ENCODE measurements around the gene CFHR4.
"Not testable (repeated sequence)": the region's sequence is repeated elsewhere in the genome, so short reads cannot be mapped to it uniquely, and the experiment has no call there.

Gene CFHR4

DNA sequence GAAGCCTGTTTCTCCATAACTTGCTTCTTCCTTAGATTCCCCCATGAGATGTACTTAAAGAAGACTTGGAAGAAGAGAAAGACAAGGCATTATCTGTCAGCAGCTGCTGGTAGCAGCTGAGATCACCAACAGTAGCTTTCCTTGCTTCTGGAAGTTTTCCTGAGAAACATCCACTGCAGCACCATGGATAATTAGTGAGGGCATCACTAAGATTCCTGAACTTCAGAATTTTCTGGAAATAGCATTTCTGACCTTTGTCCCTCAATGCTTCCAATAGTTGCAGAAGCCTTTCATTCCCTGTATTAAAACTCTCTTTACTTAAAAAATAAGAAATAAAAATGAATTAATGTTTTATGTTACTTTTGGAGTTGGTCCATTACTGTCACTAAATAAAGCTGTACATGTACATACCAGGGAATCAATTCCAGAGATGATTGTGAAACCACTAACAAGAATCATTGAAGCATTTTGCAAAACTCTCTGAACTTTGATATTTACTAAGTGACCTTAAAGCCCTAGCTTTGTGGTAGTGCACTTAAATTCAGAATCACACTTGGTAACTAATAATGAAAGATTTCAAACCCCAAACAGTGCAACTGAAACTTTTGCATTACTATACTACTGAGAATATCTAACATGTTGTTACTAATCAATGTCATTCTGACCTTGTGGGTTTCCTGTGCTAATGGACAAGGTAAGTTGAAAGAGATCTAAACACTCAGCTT, at the start of gene CFHR4:
CFHR4 (plus strand) TSS at position 538 of the 725 bp plus-strand sequence; CDS start at position 637, 99 bp downstream.
- Histone ChIP-seq H3K9ac (ENCODE audit: low read depth in 1 of 2, low read length in 2 of 2) (no peak within 1 kb of the TSS), H3K9me3 (ENCODE audit: control insufficient read depth in 2 of 2, low read length in 2 of 2) (no peaks in the 10 kb centered on the region), H3K4me1 (ENCODE audit: control insufficient read depth in 2 of 2, insufficient read depth in 2 of 2, low read length in 2 of 2) (no peaks in the 10 kb centered on the region), H3K27ac (ENCODE audit: low read depth in 2 of 2, low read length in 2 of 2) (no peak within 1 kb of the TSS), H3K4me3 (ENCODE audit: low read length in 2 of 2) (no peak within 1 kb of the TSS), H3K27me3 (ENCODE audit: control insufficient read depth in 2 of 2, insufficient read depth in 2 of 2, low read length in 2 of 2) (no peaks in the 10 kb centered on the region), H3K36me3 (ENCODE audit: control insufficient read depth in 2 of 2, insufficient read depth in 2 of 2, low read length in 2 of 2) (no peaks in the 10 kb centered on the region)

DNA sequence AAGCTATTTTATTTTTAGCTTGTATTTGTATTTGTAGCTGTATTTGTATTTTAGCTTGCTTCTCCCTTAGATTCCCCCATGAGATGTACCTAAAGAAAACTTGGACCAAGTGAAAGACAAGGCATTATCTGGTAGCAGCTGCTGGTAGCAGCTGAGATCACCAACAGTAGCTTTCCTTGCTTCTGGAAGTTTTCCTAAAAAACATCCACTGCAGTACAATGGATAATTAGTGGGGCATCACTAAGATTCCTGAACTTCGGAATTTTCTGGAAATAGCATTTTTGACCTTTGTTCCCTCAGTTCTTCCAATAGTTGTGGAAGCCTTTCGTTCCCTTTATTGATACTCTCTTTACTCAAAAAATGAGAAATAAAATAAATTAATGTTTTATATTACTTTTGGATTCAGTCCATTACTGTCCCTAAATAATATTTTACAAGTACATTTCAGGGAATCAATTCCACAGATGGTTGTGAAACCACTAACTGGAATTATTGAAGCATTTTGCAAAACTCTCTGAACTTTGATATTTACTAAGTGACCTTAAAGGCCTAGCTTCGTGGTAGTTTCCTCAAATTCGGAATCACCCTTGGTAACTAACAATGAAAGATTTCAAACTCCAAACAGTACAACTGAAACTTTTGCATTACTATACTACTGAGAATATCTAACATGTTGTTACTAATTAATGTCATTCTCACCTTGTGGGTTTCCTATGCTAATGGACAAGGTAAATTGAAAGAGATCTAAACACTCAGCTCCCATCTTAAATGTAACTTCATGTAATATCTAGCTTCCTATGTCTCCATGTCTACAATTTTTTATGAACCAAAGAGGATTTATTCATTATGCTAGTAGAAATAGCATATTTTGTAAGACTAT, 38.0 kb upstream of the CFHR4 start:
- H3K4me1 ChIP-seq (ENCODE audit: control insufficient read depth in 2 of 2, insufficient read depth in 2 of 2, low read length in 2 of 2); H3K4me3 ChIP-seq (ENCODE audit: low read length in 2 of 2); H3K27me3 ChIP-seq (ENCODE audit: control insufficient read depth in 2 of 2, insufficient read depth in 2 of 2, low read length in 2 of 2); H3K27ac ChIP-seq (ENCODE audit: low read depth in 2 of 2, low read length in 2 of 2); H3K9ac ChIP-seq (ENCODE audit: low read depth in 1 of 2, low read length in 2 of 2); H3K36me3 ChIP-seq (ENCODE audit: control insufficient read depth in 2 of 2, insufficient read depth in 2 of 2, low read length in 2 of 2); H3K9me3 ChIP-seq (ENCODE audit: control insufficient read depth in 2 of 2, low read length in 2 of 2): not testable (repeated sequence)

DNA sequence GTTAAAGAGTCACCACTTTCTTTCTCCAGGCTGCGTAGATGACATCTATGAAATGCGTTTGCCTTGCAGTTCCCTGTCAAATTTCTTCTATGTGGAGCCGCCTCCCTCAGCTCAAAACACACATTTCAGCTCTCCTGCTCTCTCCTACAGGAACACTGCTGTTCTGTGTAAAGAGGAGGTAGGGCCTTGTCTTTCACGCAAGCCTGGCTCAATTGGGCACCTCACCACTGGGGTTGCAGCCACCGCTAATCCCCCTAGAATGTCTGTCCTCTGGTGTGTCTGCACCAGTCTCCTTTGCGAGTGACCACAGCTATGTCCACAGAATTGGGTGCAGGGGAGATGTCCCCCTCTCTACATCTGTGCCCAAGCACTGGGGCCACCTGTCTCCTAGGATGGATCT, 31.8 kb upstream of the CFHR4 start:
- H3K9ac ChIP-seq (ENCODE audit: low read depth in 1 of 2, low read length in 2 of 2) = no peak overlapping the region
- H3K4me1 ChIP-seq (ENCODE audit: control insufficient read depth in 2 of 2, insufficient read depth in 2 of 2, low read length in 2 of 2) = no peaks in the 10 kb centered on the region
- H3K27me3 ChIP-seq (ENCODE audit: control insufficient read depth in 2 of 2, insufficient read depth in 2 of 2, low read length in 2 of 2) = no peaks in the 10 kb centered on the region
- no peaks in the 10 kb centered on the region for H3K36me3 ChIP-seq (ENCODE audit: control insufficient read depth in 2 of 2, insufficient read depth in 2 of 2, low read length in 2 of 2)
- no peak overlapping the region for H3K4me3 ChIP-seq (ENCODE audit: low read length in 2 of 2)
- H3K27ac ChIP-seq (ENCODE audit: low read depth in 2 of 2, low read length in 2 of 2) = no peak overlapping the region
- H3K9me3 ChIP-seq (ENCODE audit: control insufficient read depth in 2 of 2, low read length in 2 of 2) = no peaks in the 10 kb centered on the region

DNA sequence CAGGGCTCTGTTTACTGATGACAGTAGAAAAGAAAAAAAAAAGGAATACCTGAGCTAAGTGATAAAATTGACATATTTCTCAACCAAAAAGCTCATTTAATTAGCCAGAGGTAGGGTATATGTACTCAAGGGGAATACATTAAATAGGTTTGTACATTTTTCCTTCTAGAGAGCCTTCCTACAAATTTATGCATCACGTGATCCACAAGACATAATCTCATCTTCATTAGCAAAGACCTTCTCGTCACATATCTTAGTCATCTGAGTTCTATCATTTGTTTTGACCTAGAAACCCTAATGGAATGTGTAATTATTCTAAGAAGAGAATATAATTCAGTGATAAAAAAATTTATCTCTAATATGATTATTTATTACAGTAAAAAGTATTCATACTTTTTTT, 30.7 kb upstream of the CFHR4 start:
- Histone ChIP-seq H3K36me3 (ENCODE audit: control insufficient read depth in 2 of 2, insufficient read depth in 2 of 2, low read length in 2 of 2) (no peaks in the 10 kb centered on the region), H3K27me3 (ENCODE audit: control insufficient read depth in 2 of 2, insufficient read depth in 2 of 2, low read length in 2 of 2) (no peaks in the 10 kb centered on the region), H3K9me3 (ENCODE audit: control insufficient read depth in 2 of 2, low read length in 2 of 2) (no peaks in the 10 kb centered on the region), H3K9ac (ENCODE audit: low read depth in 1 of 2, low read length in 2 of 2) (no peak overlapping the region), H3K27ac (ENCODE audit: low read depth in 2 of 2, low read length in 2 of 2) (no peak overlapping the region), H3K4me1 (ENCODE audit: control insufficient read depth in 2 of 2, insufficient read depth in 2 of 2, low read length in 2 of 2) (no peaks in the 10 kb centered on the region), H3K4me3 (ENCODE audit: low read length in 2 of 2) (no peak overlapping the region)

DNA sequence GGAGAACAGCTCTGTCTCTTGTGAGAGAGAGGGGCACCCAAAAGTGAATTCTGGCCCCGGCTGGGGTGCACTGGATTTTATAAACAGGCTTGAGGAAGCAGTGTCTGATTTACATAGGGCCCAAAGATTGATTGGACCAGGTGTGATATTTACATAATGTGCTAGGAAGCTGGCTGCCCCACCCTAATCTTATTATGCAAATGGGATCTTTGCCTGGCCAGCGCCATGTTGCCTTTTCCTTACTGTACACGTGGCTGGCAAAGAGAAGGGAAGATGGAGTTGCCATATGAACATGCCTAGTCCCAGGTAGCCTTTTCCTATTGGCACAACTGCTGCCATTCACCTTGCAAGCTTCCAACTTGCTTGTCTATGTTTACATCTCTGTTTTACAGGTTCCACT, 29.0 kb upstream of the CFHR4 start:
- no peaks in the 10 kb centered on the region for H3K9me3 ChIP-seq (ENCODE audit: control insufficient read depth in 2 of 2, low read length in 2 of 2)
- H3K4me1 ChIP-seq (ENCODE audit: control insufficient read depth in 2 of 2, insufficient read depth in 2 of 2, low read length in 2 of 2) = no peaks in the 10 kb centered on the region
- H3K36me3 ChIP-seq (ENCODE audit: control insufficient read depth in 2 of 2, insufficient read depth in 2 of 2, low read length in 2 of 2) = no peaks in the 10 kb centered on the region
- H3K27me3 ChIP-seq (ENCODE audit: control insufficient read depth in 2 of 2, insufficient read depth in 2 of 2, low read length in 2 of 2) = no peaks in the 10 kb centered on the region
- no peak overlapping the region for H3K27ac ChIP-seq (ENCODE audit: low read depth in 2 of 2, low read length in 2 of 2)
- H3K4me3 ChIP-seq (ENCODE audit: low read length in 2 of 2) = no peak overlapping the region
- no peak overlapping the region for H3K9ac ChIP-seq (ENCODE audit: low read depth in 1 of 2, low read length in 2 of 2)

DNA sequence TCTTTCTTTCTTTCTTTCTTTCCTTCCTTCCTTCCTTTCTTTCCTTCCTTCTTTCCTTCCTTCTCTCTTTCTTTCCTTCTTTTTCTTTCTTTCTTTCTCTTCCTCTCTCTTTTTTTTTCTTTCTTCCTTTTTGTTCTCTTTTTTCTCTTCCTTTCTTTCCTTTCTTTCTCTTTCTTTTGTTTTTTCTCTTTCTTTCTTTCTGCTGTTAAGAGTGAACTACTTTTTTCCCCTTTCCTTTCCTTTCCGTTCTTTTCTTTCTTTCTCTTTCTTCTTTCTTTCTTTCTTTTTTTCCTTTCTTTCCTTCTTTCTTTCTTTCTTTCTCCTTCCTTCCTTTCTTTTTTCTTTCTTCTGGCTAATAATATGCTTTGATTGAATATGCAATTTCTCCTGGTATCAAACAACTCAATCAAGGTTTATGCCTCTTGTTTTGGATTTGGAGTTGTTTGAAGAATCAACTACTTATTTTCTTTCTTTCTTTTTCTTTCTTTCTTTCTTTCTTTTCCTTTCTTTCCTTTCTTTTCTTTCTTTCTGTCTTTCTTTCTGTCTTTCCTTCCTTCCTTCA, 27.4 kb upstream of the CFHR4 start:
- no peaks in the 10 kb centered on the region for H3K9me3 ChIP-seq (ENCODE audit: control insufficient read depth in 2 of 2, low read length in 2 of 2)
- no peak overlapping the region for H3K4me3 ChIP-seq (ENCODE audit: low read length in 2 of 2)
- no peaks in the 10 kb centered on the region for H3K27me3 ChIP-seq (ENCODE audit: control insufficient read depth in 2 of 2, insufficient read depth in 2 of 2, low read length in 2 of 2)
- H3K9ac ChIP-seq (ENCODE audit: low read depth in 1 of 2, low read length in 2 of 2) = no peak overlapping the region
- H3K4me1 ChIP-seq (ENCODE audit: control insufficient read depth in 2 of 2, insufficient read depth in 2 of 2, low read length in 2 of 2) = no peaks in the 10 kb centered on the region
- H3K27ac ChIP-seq (ENCODE audit: low read depth in 2 of 2, low read length in 2 of 2) = no peak overlapping the region
- H3K36me3 ChIP-seq (ENCODE audit: control insufficient read depth in 2 of 2, insufficient read depth in 2 of 2, low read length in 2 of 2) = no peaks in the 10 kb centered on the region

DNA sequence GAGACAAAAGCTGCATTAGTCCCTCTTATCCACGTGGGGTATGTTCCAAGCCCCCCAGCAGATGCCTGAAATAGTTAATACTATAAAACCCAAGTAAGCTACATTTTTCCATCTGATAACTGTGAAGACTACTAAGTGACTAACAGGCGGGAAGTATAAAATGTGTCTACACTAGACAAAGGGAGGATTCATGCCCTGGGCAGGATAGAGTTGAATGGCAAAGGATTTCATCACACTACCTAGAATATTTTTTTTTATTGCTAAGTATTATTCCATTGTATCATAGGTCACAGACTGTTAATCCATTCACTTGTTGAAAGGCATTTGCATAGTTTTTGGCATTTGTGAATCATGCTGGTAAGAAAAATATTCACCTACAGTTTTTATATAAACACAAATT, 26.4 kb upstream of the CFHR4 start:
- no peak overlapping the region for H3K4me3 ChIP-seq (ENCODE audit: low read length in 2 of 2)
- H3K36me3 ChIP-seq (ENCODE audit: control insufficient read depth in 2 of 2, insufficient read depth in 2 of 2, low read length in 2 of 2) = no peaks in the 10 kb centered on the region
- H3K9me3 ChIP-seq (ENCODE audit: control insufficient read depth in 2 of 2, low read length in 2 of 2) = no peaks in the 10 kb centered on the region
- no peaks in the 10 kb centered on the region for H3K4me1 ChIP-seq (ENCODE audit: control insufficient read depth in 2 of 2, insufficient read depth in 2 of 2, low read length in 2 of 2)
- H3K27me3 ChIP-seq (ENCODE audit: control insufficient read depth in 2 of 2, insufficient read depth in 2 of 2, low read length in 2 of 2) = no peaks in the 10 kb centered on the region
- no peak overlapping the region for H3K27ac ChIP-seq (ENCODE audit: low read depth in 2 of 2, low read length in 2 of 2)
- no peak overlapping the region for H3K9ac ChIP-seq (ENCODE audit: low read depth in 1 of 2, low read length in 2 of 2)

DNA sequence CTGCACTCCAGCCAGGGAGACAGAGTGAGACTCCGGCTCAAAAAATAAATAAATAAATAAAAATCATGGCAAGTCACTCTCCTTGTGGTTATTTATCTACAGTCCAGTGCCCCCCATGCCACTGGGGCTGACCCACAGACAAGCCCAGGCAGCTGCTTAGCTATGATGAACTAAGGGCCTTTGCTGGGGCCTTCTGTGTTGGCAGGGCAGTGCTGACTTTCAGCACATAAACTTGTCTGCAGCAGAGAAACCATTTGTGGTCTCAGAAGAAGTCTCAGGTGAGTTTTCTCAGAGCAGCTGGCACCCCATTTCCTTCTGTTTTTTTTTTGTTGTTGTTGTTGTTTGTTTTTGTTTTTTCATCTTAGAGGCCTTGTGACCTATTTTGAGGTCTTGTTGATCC, 20.9 kb upstream of the CFHR4 start:
- no peaks in the 10 kb centered on the region for H3K27me3 ChIP-seq (ENCODE audit: control insufficient read depth in 2 of 2, insufficient read depth in 2 of 2, low read length in 2 of 2)
- H3K9ac ChIP-seq (ENCODE audit: low read depth in 1 of 2, low read length in 2 of 2) = no peak overlapping the region
- no peak overlapping the region for H3K4me3 ChIP-seq (ENCODE audit: low read length in 2 of 2)
- H3K27ac ChIP-seq (ENCODE audit: low read depth in 2 of 2, low read length in 2 of 2) = no peak overlapping the region
- no peaks in the 10 kb centered on the region for H3K4me1 ChIP-seq (ENCODE audit: control insufficient read depth in 2 of 2, insufficient read depth in 2 of 2, low read length in 2 of 2)
- no peaks in the 10 kb centered on the region for H3K9me3 ChIP-seq (ENCODE audit: control insufficient read depth in 2 of 2, low read length in 2 of 2)
- no peaks in the 10 kb centered on the region for H3K36me3 ChIP-seq (ENCODE audit: control insufficient read depth in 2 of 2, insufficient read depth in 2 of 2, low read length in 2 of 2)

DNA sequence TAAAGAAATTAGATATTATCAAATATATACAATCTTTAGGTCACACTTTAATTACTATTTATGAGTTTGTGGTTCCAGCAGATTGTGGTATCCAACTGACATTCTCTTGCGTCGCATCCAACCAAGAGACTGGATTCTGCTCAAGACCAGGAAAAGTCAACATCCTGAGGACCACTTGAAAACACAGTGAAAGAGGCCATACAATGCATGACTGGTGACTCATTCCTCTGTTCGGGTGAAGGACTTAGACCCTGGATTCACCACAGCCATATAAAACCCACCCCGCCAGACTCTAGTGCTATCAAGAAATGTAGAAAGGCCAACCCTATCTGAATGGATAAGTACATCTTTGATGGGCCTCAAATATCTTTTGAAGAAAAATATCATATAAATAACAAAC, 14.5 kb upstream of the CFHR4 start:
- H3K36me3 ChIP-seq (ENCODE audit: control insufficient read depth in 2 of 2, insufficient read depth in 2 of 2, low read length in 2 of 2) = no peaks in the 10 kb centered on the region
- H3K27ac ChIP-seq (ENCODE audit: low read depth in 2 of 2, low read length in 2 of 2) = no peak overlapping the region
- H3K9ac ChIP-seq (ENCODE audit: low read depth in 1 of 2, low read length in 2 of 2) = no peak overlapping the region
- H3K4me3 ChIP-seq (ENCODE audit: low read length in 2 of 2) = no peak overlapping the region
- H3K27me3 ChIP-seq (ENCODE audit: control insufficient read depth in 2 of 2, insufficient read depth in 2 of 2, low read length in 2 of 2) = no peaks in the 10 kb centered on the region
- H3K9me3 ChIP-seq (ENCODE audit: control insufficient read depth in 2 of 2, low read length in 2 of 2) = no peaks in the 10 kb centered on the region
- H3K4me1 ChIP-seq (ENCODE audit: control insufficient read depth in 2 of 2, insufficient read depth in 2 of 2, low read length in 2 of 2) = no peaks in the 10 kb centered on the region

DNA sequence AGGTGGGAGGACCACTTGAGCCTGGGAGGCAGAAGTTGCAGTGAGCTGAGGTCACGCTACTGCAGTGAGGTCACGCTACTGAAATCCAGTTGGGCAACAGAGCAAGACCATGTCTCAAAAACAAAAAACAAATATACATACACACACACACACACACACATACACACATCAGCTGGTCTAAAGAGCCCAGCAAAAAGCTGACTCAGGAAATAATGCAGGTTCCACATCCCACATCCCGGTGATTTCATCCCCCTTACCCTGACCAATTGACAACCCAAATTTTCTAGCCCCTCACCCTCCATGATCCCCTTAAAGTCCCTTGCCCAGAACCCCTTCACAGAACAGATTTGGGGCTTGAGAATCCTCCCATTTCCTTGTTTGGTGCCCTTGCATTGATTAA, 11.9 kb upstream of the CFHR4 start:
- no peak overlapping the region for H3K9ac ChIP-seq (ENCODE audit: low read depth in 1 of 2, low read length in 2 of 2)
- H3K4me1 ChIP-seq (ENCODE audit: control insufficient read depth in 2 of 2, insufficient read depth in 2 of 2, low read length in 2 of 2) = no peaks in the 10 kb centered on the region
- no peaks in the 10 kb centered on the region for H3K36me3 ChIP-seq (ENCODE audit: control insufficient read depth in 2 of 2, insufficient read depth in 2 of 2, low read length in 2 of 2)
- H3K9me3 ChIP-seq (ENCODE audit: control insufficient read depth in 2 of 2, low read length in 2 of 2) = no peaks in the 10 kb centered on the region
- no peak overlapping the region for H3K4me3 ChIP-seq (ENCODE audit: low read length in 2 of 2)
- no peak overlapping the region for H3K27ac ChIP-seq (ENCODE audit: low read depth in 2 of 2, low read length in 2 of 2)
- H3K27me3 ChIP-seq (ENCODE audit: control insufficient read depth in 2 of 2, insufficient read depth in 2 of 2, low read length in 2 of 2) = no peaks in the 10 kb centered on the region

Measured in mucosa of rectum (tissue), 2 donors.